ENCODE measurements around the gene MED17. TPM values are rescaled to one million over a fixed set of nuclear protein-coding genes. Genes with fewer than 3 reads are reported as not detected.

The MED17 gene
- 51.1 TPM for polyA plus RNA-seq (2013)

GRCh38 chr11:93784145-93784934 is at the start of gene MED17:
MED17 (plus strand) TSS chr11:93784282; CDS start chr11:93784514, 232 bp downstream.
- H3K4me3 ChIP-seq (ENCODE audit: control insufficient read depth in 1 of 7, extremely low read depth in 1 of 7, insufficient read depth in 4 of 7, low read depth in 2 of 7, low read length in 6 of 7), result peak within 1 kb of the TSS; percentile 68 to 100 (median 99)
- peaks cover 1 to 14% (median 5%) of the 10 kb centered on the region in 4 experiments for H3K36me3 ChIP-seq (ENCODE audit: control insufficient read depth in 4 of 4, insufficient read depth in 4 of 4, low read length in 3 of 4)
- CTCF ChIA-PET, result interaction anchor here (0.7 to 2.4 kb wide), 7 partner anchors 8 to 43 kb away, joined by 3 to 10 read pairs (median 4); partner anchors contain the start of genes C11orf54 and TAF1D
- no peaks in the 10 kb centered on the region for H3K9me3 ChIP-seq (ENCODE audit: control extremely low read depth in 1 of 5, control insufficient read depth in 4 of 5, insufficient read depth in 2 of 5, low read depth in 1 of 5, low read length in 4 of 5)
- peak; percentile 91 to 93 (median 91) for DNase-seq
- peaks cover 0 to 32% (median 19%) of the 10 kb centered on the region in 4 experiments for H3K4me1 ChIP-seq (ENCODE audit: control extremely low read depth in 1 of 4, control insufficient read depth in 4 of 4, insufficient read depth in 4 of 4, low read length in 3 of 4)
- H3K27ac ChIP-seq (ENCODE audit: insufficient read depth in 1 of 2, low read depth in 1 of 2, low read length in 2 of 2, poor library complexity in 1 of 2, severe bottlenecking in 2 of 2), result peak within 1 kb of the TSS; percentile 94 to 96
- no peaks in the 10 kb centered on the region for H3K27me3 ChIP-seq (replicated peaks in 2 of 5; ENCODE audit: control insufficient read depth in 4 of 5, insufficient read depth in 5 of 5, low read length in 4 of 5)
- POLR2A ChIA-PET, result interaction anchor here (0.7 to 1.5 kb wide), 5 partner anchors 29 to 586 kb away, joined by 3 to 11 read pairs (median 4); partner anchors contain the start of genes C11orf54, SLC36A4 and TAF1D
- 0% methylated on average over 59 of the region's 72 CpGs for WGBS (ENCODE audit: insufficient coverage)

DNA sequence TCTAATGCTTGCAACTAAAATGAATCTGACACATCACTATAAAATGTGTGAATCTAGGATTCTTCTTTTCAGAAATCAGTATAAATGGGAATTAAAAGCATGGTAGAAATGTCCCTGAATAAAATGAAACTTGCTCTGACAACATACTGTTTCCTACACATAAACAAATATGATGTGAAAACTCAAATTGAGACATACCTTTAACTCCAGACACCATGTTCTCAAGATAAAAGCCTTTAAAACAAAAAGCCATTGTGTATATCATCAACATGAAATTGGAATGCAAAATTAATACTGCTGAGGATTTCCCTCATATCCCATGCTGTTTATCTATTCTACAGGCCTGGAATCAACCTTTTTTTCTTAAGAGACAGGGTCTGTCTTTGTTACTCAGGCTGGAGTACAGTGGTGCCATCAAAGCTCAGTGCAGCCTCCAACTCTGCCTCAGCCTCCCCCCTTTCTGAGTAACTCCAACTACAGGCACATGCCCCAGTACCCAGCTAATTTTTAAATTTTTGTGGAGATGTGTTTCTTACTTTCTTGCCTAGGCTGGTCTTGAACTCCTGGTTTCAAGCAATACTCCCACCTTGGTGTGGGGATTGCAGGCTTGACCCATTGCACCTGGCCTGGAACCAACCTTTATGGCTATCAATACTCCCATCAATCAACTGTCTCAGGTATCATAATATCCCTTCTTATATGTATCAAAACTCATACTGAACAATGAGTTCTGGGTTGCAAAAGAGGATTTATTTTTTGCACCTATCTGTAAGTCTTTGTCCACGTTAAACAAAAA is 49.5 kb upstream of the MED17 start:
- Histone ChIP-seq H3K27ac (ENCODE audit: insufficient read depth in 1 of 2, low read depth in 1 of 2, low read length in 2 of 2, poor library complexity in 1 of 2, severe bottlenecking in 2 of 2) (peak overlapping the region in 1 of 2 experiments; percentile 16), H3K27me3 (replicated peaks in 2 of 5; ENCODE audit: control insufficient read depth in 4 of 5, insufficient read depth in 5 of 5, low read length in 4 of 5) (no peaks in the 10 kb centered on the region), H3K9me3 (ENCODE audit: control extremely low read depth in 1 of 5, control insufficient read depth in 4 of 5, insufficient read depth in 2 of 5, low read depth in 1 of 5, low read length in 4 of 5) (no peaks in the 10 kb centered on the region), H3K36me3 (ENCODE audit: control insufficient read depth in 4 of 4, insufficient read depth in 4 of 4, low read length in 3 of 4) (peaks cover 21 to 98% (median 68%) of the 10 kb centered on the region in 4 experiments), H3K4me3 (ENCODE audit: control insufficient read depth in 1 of 7, extremely low read depth in 1 of 7, insufficient read depth in 4 of 7, low read depth in 2 of 7, low read length in 6 of 7) (no peak overlapping the region), H3K4me1 (ENCODE audit: control extremely low read depth in 1 of 4, control insufficient read depth in 4 of 4, insufficient read depth in 4 of 4, low read length in 3 of 4) (peaks cover 12 to 31% (median 22%) of the 10 kb centered on the region in 4 experiments)
- no peak for DNase-seq
- CTCF ChIA-PET, result interaction anchor here (0.8 to 6.7 kb wide), 3 partner anchors 11 to 16 kb away, joined by 3 to 51 read pairs (median 3); no protein-coding TSS in a partner anchor
- WGBS (ENCODE audit: insufficient coverage), result 75% methylated on average over 1 of the region's 1 CpG
- POLR2A ChIA-PET, result no interaction called here

GRCh38 chr11:93735627-93736026 is 48.5 kb upstream of the MED17 start:
- Histone ChIP-seq H3K9me3 (ENCODE audit: control extremely low read depth in 1 of 5, control insufficient read depth in 4 of 5, insufficient read depth in 2 of 5, low read depth in 1 of 5, low read length in 4 of 5) (no peaks in the 10 kb centered on the region), H3K4me1 (ENCODE audit: control extremely low read depth in 1 of 4, control insufficient read depth in 4 of 4, insufficient read depth in 4 of 4, low read length in 3 of 4) (peaks cover 16 to 37% (median 26%) of the 10 kb centered on the region in 4 experiments), H3K27ac (ENCODE audit: insufficient read depth in 1 of 2, low read depth in 1 of 2, low read length in 2 of 2, poor library complexity in 1 of 2, severe bottlenecking in 2 of 2) (peak overlapping the region in 1 of 2 experiments; percentile 43), H3K4me3 (ENCODE audit: control insufficient read depth in 1 of 7, extremely low read depth in 1 of 7, insufficient read depth in 4 of 7, low read depth in 2 of 7, low read length in 6 of 7) (no peak overlapping the region), H3K27me3 (replicated peaks in 2 of 5; ENCODE audit: control insufficient read depth in 4 of 5, insufficient read depth in 5 of 5, low read length in 4 of 5) (no peaks in the 10 kb centered on the region), H3K36me3 (ENCODE audit: control insufficient read depth in 4 of 4, insufficient read depth in 4 of 4, low read length in 3 of 4) (peaks cover 21 to 93% (median 62%) of the 10 kb centered on the region in 4 experiments)
- ChIA-PET POLR2A (no interaction called here), CTCF (interaction anchor here (1.1 to 6.7 kb wide), 3 partner anchors 12 to 83 kb away, joined by 3 to 51 read pairs (median 4); no protein-coding TSS in a partner anchor)
- no peak for DNase-seq
- WGBS (ENCODE audit: insufficient coverage), result no CpG with 5 or more reads among the region's 1 CpG

- no peaks in the 10 kb centered on the region for H3K27me3 ChIP-seq (replicated peaks in 2 of 5; ENCODE audit: control insufficient read depth in 4 of 5, insufficient read depth in 5 of 5, low read length in 4 of 5)
- ChIA-PET POLR2A (no interaction called here), CTCF (interaction anchor here (1.1 to 6.7 kb wide), 3 partner anchors 12 to 84 kb away, joined by 4 to 51 read pairs (median 29); no protein-coding TSS in a partner anchor)
- peaks cover 21 to 88% (median 59%) of the 10 kb centered on the region in 4 experiments for H3K36me3 ChIP-seq (ENCODE audit: control insufficient read depth in 4 of 4, insufficient read depth in 4 of 4, low read length in 3 of 4)
- H3K9me3 ChIP-seq (ENCODE audit: control extremely low read depth in 1 of 5, control insufficient read depth in 4 of 5, insufficient read depth in 2 of 5, low read depth in 1 of 5, low read length in 4 of 5), result no peaks in the 10 kb centered on the region
- peak overlapping the region in 1 of 2 experiments; percentile 43 for H3K27ac ChIP-seq (ENCODE audit: insufficient read depth in 1 of 2, low read depth in 1 of 2, low read length in 2 of 2, poor library complexity in 1 of 2, severe bottlenecking in 2 of 2)
- no peak overlapping the region for H3K4me3 ChIP-seq (ENCODE audit: control insufficient read depth in 1 of 7, extremely low read depth in 1 of 7, insufficient read depth in 4 of 7, low read depth in 2 of 7, low read length in 6 of 7)
- H3K4me1 ChIP-seq (ENCODE audit: control extremely low read depth in 1 of 4, control insufficient read depth in 4 of 4, insufficient read depth in 4 of 4, low read length in 3 of 4), result peaks cover 16 to 39% (median 26%) of the 10 kb centered on the region in 4 experiments
- no peak for DNase-seq
Observed at GRCh38 chr11:93736129-93736528, 48.0 kb upstream of the MED17 start.

- peaks cover 16 to 49% (median 30%) of the 10 kb centered on the region in 4 experiments for H3K4me1 ChIP-seq (ENCODE audit: control extremely low read depth in 1 of 4, control insufficient read depth in 4 of 4, insufficient read depth in 4 of 4, low read length in 3 of 4)
- H3K27ac ChIP-seq (ENCODE audit: insufficient read depth in 1 of 2, low read depth in 1 of 2, low read length in 2 of 2, poor library complexity in 1 of 2, severe bottlenecking in 2 of 2), result peak overlapping the region; percentile 18 to 69
- H3K27me3 ChIP-seq (replicated peaks in 2 of 5; ENCODE audit: control insufficient read depth in 4 of 5, insufficient read depth in 5 of 5, low read length in 4 of 5), result no peaks in the 10 kb centered on the region
- WGBS (ENCODE audit: insufficient coverage), result no CpG with 5 or more reads among the region's 6 CpGs
- no peaks in the 10 kb centered on the region for H3K9me3 ChIP-seq (ENCODE audit: control extremely low read depth in 1 of 5, control insufficient read depth in 4 of 5, insufficient read depth in 2 of 5, low read depth in 1 of 5, low read length in 4 of 5)
- ChIA-PET POLR2A (no interaction called here), CTCF (interaction anchor here (0.9 to 6.7 kb wide), 6 partner anchors 8 to 45 kb away, joined by 3 to 51 read pairs (median 3); no protein-coding TSS in a partner anchor)
- peaks cover 13 to 71% (median 43%) of the 10 kb centered on the region in 4 experiments for H3K36me3 ChIP-seq (ENCODE audit: control insufficient read depth in 4 of 4, insufficient read depth in 4 of 4, low read length in 3 of 4)
- DNase-seq, result peak; percentile 24 to 70 (median 55)
- H3K4me3 ChIP-seq (ENCODE audit: control insufficient read depth in 1 of 7, extremely low read depth in 1 of 7, insufficient read depth in 4 of 7, low read depth in 2 of 7, low read length in 6 of 7), result peak overlapping the region in 5 of 7 experiments; percentile 25 to 99 (median 94)
Observed at GRCh38 chr11:93737904-93738612, 46.0 kb upstream of the MED17 start.

DNA sequence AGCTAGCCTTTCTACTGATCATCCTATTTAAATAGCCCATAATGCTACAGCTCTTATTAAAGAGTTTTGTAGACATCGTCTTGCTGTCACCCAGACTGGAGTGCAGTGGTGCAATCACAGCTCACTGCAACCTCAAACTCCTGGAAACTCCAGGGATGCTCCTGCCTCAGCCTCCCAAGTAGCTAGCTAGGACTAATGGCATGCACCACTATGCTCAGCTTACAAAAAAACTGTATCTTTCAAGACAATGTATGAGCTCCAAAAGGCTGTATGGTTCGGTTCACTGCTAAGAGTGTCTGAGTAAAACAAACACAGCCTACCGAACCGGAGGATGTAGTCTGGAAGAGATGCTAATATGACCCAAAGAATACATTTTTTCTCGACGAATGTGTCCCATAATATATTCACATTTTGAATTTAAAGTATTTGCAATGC is 45.4 kb upstream of the MED17 start:
- WGBS (ENCODE audit: insufficient coverage), result 70% methylated on average over 1 of the region's 6 CpGs
- Histone ChIP-seq H3K27me3 (replicated peaks in 2 of 5; ENCODE audit: control insufficient read depth in 4 of 5, insufficient read depth in 5 of 5, low read length in 4 of 5) (no peaks in the 10 kb centered on the region), H3K27ac (ENCODE audit: insufficient read depth in 1 of 2, low read depth in 1 of 2, low read length in 2 of 2, poor library complexity in 1 of 2, severe bottlenecking in 2 of 2) (peak overlapping the region; percentile 18 to 69), H3K4me1 (ENCODE audit: control extremely low read depth in 1 of 4, control insufficient read depth in 4 of 4, insufficient read depth in 4 of 4, low read length in 3 of 4) (peaks cover 16 to 55% (median 30%) of the 10 kb centered on the region in 4 experiments), H3K4me3 (ENCODE audit: control insufficient read depth in 1 of 7, extremely low read depth in 1 of 7, insufficient read depth in 4 of 7, low read depth in 2 of 7, low read length in 6 of 7) (peak overlapping the region in 6 of 7 experiments; percentile 14 to 99 (median 93)), H3K36me3 (ENCODE audit: control insufficient read depth in 4 of 4, insufficient read depth in 4 of 4, low read length in 3 of 4) (peaks cover 14 to 70% (median 40%) of the 10 kb centered on the region in 4 experiments), H3K9me3 (ENCODE audit: control extremely low read depth in 1 of 5, control insufficient read depth in 4 of 5, insufficient read depth in 2 of 5, low read depth in 1 of 5, low read length in 4 of 5) (no peaks in the 10 kb centered on the region)
- DNase-seq, result no peak
- CTCF ChIA-PET, result interaction anchor here (0.9 to 6.7 kb wide), 6 partner anchors 8 to 44 kb away, joined by 3 to 51 read pairs (median 3); no protein-coding TSS in a partner anchor
- POLR2A ChIA-PET, result interaction anchor here (4.3 kb wide), 1 partner anchor 20 kb away, joined by 47 read pairs; no protein-coding TSS in a partner anchor
